PC-3 (cell line): ENCODE data around the gene XPR1. TPM values are rescaled to one million over a fixed set of nuclear protein-coding genes. Genes with fewer than 3 reads are reported as not detected.

Experiments
- ATAC-seq: fragments of 200-7000 bp; cut with Tn5 transposase; 2 replicates; pipeline ENCODE4 v1.9.1; 2020; ENCODE audit warnings: mild to moderate bottlenecking, moderate library complexity
- BruUV-seq: library from RNA; stranded (reverse); fragments of 400-500 nt; replicated peaks from 2 replicates; lab custom pipeline; 2021; lab: Mats Ljungman, UMichigan
- CTCF ChIA-PET: fragments of 300-600 bp; sonication (Branson Sonifier 250); formaldehyde crosslinking; loops from one replicate; lab custom pipeline; 2022; ENCODE audit warnings: antibody characterized with exemption; lab: Charles Lee
- POLR2A ChIA-PET: fragments of 300-600 bp; sonication (Branson Sonifier 250); formaldehyde crosslinking; loops from one replicate; lab custom pipeline; 2022; ENCODE audit warnings: antibody characterized with exemption; ENCODE audit not compliant: unreplicated experiment; lab: Charles Lee
- DNase-seq: peaks from one replicate; pipeline ENCODE4 v3.0.0-alpha.2; 2015
- H2AFZ ChIP-seq: fragments of 300-600 bp; sonication (generic); 2 replicates; pipeline ENCODE4 v1.6.0; 2016; ENCODE audit warnings: antibody characterized with exemption, low read length
- H3F3A ChIP-seq: fragments of 300-600 bp; sonication (generic); one replicate; pipeline ENCODE4 v1.6.0; 2017; ENCODE audit warnings: antibody characterized with exemption, low read length, control low read depth, mild to moderate bottlenecking; ENCODE audit not compliant: unreplicated experiment
- H3K27ac ChIP-seq: fragments of 300-600 bp; sonication (generic); 2 replicates; pipeline ENCODE4 v1.5.1; 2016; ENCODE audit warnings: mild to moderate bottlenecking, low read length
- H3K27me3 ChIP-seq: fragments of 300-600 bp; sonication (generic); 2 replicates; pipeline ENCODE4 v1.6.1; 2016; ENCODE audit warnings: low read length, mixed read lengths
- H3K36me3 ChIP-seq: fragments of 300-600 bp; sonication (generic); 2 replicates; pipeline ENCODE4 v1.6.1; 2016; ENCODE audit warnings: low read depth, mixed run types, low read length, mixed read lengths
- H3K4me1 ChIP-seq: fragments of 300-600 bp; sonication (generic); 2 replicates; pipeline ENCODE4 v1.5.1; 2016; ENCODE audit warnings: low read length; ENCODE audit not compliant: insufficient read depth
- H3K4me2 ChIP-seq: fragments of 300-600 bp; sonication (generic); 2 replicates; pipeline ENCODE4 v1.6.0; 2016; ENCODE audit warnings: low read length
- H3K4me3 ChIP-seq: fragments of 300-600 bp; sonication (generic); 2 replicates; pipeline ENCODE4 v1.5.1; 2016; ENCODE audit warnings: mild to moderate bottlenecking, low read length, mixed read lengths
- H3K79me2 ChIP-seq: fragments of 300-600 bp; sonication (generic); 2 replicates; pipeline ENCODE4 v1.6.1; 2017; ENCODE audit warnings: low read length, mixed read lengths
- H3K9ac ChIP-seq: fragments of 300-600 bp; sonication (generic); 2 replicates; pipeline ENCODE4 v1.6.0; 2016; ENCODE audit warnings: mild to moderate bottlenecking, low read length
- H3K9me2 ChIP-seq: fragments of 300-600 bp; sonication (generic); replicated peaks from 2 replicates; pipeline ENCODE4 v1.6.1; 2016; ENCODE audit warnings: mixed run types, low read length, mixed read lengths
- H3K9me3 ChIP-seq: fragments of 300-600 bp; sonication (generic); 2 replicates; pipeline ENCODE4 v1.6.1; 2016; ENCODE audit warnings: low read length, mixed read lengths
- H4K20me1 ChIP-seq: fragments of 300-600 bp; sonication (generic); 2 replicates; pipeline ENCODE4 v1.6.1; 2016; ENCODE audit warnings: low read length, mixed read lengths
- EZH2 ChIP-seq: fragments of 300-600 bp; sonication (generic); IDR thresholded peaks from one replicate; pipeline ENCODE4 v1.6.1; 2017; ENCODE audit warnings: antibody characterized with exemption, mild to moderate bottlenecking, low read length; ENCODE audit not compliant: unreplicated experiment
- EZH2phosphoT487 ChIP-seq: fragments of 300-600 bp; sonication (generic); IDR thresholded peaks from 2 replicates; pipeline ENCODE4 v1.6.1; 2018; ENCODE audit warnings: mild to moderate bottlenecking, antibody characterized with exemption, low read length, borderline replicate concordance
- intact Hi-C: fragments of 100-400 bp; cut with micrococcal nuclease; formaldehyde crosslinking; loops from 2 replicates; pipeline ENCODE4 v1.9.0; 2023
- total RNA-seq: library from RNA; depleted of rRNA; stranded (reverse); fragments of >200 nt; gene quantifications from 2 replicates; pipeline ENCODE4 v1.2.3, GENCODE V29; 2014
- TF ChIP-seq, protein P1 (sequence below): fragments of 300-600 bp; sonication (generic); conservative IDR thresholded peaks from 2 replicates; pipeline ENCODE4 v1.5.1; 2017; ENCODE audit warnings: antibody characterized with exemption, low read depth, mild to moderate bottlenecking, low read length

XPR1 gene
- total RNA-seq, 1 experiment from 2014 or later = 8.2 TPM

- Histone ChIP-seq H2AFZ (no peak overlapping the region), H3K27ac (peak overlapping the region; percentile 16; the same call in 1 of the 2 replicates), H3K79me2 (no peaks in the 10 kb centered on the region), H4K20me1 (no peaks in the 10 kb centered on the region), H3K9me2 (no peaks in the 10 kb centered on the region), H3K9ac (no peak overlapping the region), H3K9me3 (no peaks in the 10 kb centered on the region), H3K4me3 (no peak overlapping the region), H3F3A (no peaks in the 10 kb centered on the region), H3K36me3 (no peaks in the 10 kb centered on the region), H3K4me1 (peaks cover 13% of the 10 kb centered on the region), H3K4me2 (peak overlapping the region; percentile 67), H3K27me3 (no peaks in the 10 kb centered on the region)
- DNase-seq (peak; percentile 67), ATAC-seq (peak; percentile 84)
- BruUV-seq = no TSS peak
- ChIA-PET POLR2A (interaction anchor here (0.5 kb wide), 1 partner anchor 101 kb away, joined by 5 read pairs; no protein-coding TSS in a partner anchor), CTCF (no interaction called here)
- intact Hi-C loops = loop anchor here (5.0 kb wide), 2 partner anchors 35 to 275 kb away; no protein-coding TSS in a partner anchor
- TF ChIP-seq EZH2phosphoT487 = no peak
- no peak for TF ChIP-seq EZH2
- TF ChIP-seq, protein P1, sequence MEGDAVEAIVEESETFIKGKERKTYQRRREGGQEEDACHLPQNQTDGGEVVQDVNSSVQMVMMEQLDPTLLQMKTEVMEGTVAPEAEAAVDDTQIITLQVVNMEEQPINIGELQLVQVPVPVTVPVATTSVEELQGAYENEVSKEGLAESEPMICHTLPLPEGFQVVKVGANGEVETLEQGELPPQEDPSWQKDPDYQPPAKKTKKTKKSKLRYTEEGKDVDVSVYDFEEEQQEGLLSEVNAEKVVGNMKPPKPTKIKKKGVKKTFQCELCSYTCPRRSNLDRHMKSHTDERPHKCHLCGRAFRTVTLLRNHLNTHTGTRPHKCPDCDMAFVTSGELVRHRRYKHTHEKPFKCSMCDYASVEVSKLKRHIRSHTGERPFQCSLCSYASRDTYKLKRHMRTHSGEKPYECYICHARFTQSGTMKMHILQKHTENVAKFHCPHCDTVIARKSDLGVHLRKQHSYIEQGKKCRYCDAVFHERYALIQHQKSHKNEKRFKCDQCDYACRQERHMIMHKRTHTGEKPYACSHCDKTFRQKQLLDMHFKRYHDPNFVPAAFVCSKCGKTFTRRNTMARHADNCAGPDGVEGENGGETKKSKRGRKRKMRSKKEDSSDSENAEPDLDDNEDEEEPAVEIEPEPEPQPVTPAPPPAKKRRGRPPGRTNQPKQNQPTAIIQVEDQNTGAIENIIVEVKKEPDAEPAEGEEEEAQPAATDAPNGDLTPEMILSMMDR = no peak
These were observed 160.0 kb downstream of the XPR1 start for GRCh38 chr1:180791806-180792205.

- Histone ChIP-seq H3K4me1 (peaks cover 13% of the 10 kb centered on the region), H4K20me1 (no peaks in the 10 kb centered on the region), H3K79me2 (no peaks in the 10 kb centered on the region), H3K36me3 (no peaks in the 10 kb centered on the region), H3K9me2 (no peaks in the 10 kb centered on the region), H3F3A (no peaks in the 10 kb centered on the region), H3K27me3 (no peaks in the 10 kb centered on the region), H3K9me3 (no peaks in the 10 kb centered on the region), H3K4me2 (no peak overlapping the region), H2AFZ (no peak overlapping the region), H3K27ac (no peak overlapping the region), H3K4me3 (no peak overlapping the region), H3K9ac (no peak overlapping the region)
- CTCF ChIA-PET = no interaction called here
- intact Hi-C loops = loop anchor here (5.0 kb wide), 2 partner anchors 34 to 276 kb away; no protein-coding TSS in a partner anchor
- POLR2A ChIA-PET = no interaction called here
- no peak for DNase-seq
- no peak for ATAC-seq
- no peak for TF ChIP-seq EZH2phosphoT487
- TF ChIP-seq, protein P1 = no peak
- TF ChIP-seq EZH2 = no peak
- BruUV-seq = no TSS peak
These were observed 161.6 kb downstream of the XPR1 start for GRCh38 chr1:180793451-180793850.

GRCh38 chr1:180796897-180797640 is 165.2 kb downstream of the XPR1 start:
- no peaks in the 10 kb centered on the region for H3K9me2 ChIP-seq
- no peaks in the 10 kb centered on the region for H3K27me3 ChIP-seq
- no peaks in the 10 kb centered on the region for H3F3A ChIP-seq
- TF ChIP-seq, protein P1 = no peak
- TF ChIP-seq EZH2phosphoT487 = no peak
- TF ChIP-seq EZH2 = no peak
- H3K4me2 ChIP-seq = no peak overlapping the region
- no peak overlapping the region for H3K27ac ChIP-seq
- no peak overlapping the region for H3K9ac ChIP-seq
- no peaks in the 10 kb centered on the region for H3K79me2 ChIP-seq
- DNase-seq (no peak), ATAC-seq (no peak)
- H3K4me3 ChIP-seq = no peak overlapping the region
- H3K36me3 ChIP-seq = no peaks in the 10 kb centered on the region
- H2AFZ ChIP-seq = no peak overlapping the region
- H4K20me1 ChIP-seq = no peaks in the 10 kb centered on the region
- H3K4me1 ChIP-seq = peaks cover 9% of the 10 kb centered on the region
- ChIA-PET POLR2A (no interaction called here), CTCF (no interaction called here)
- no peaks in the 10 kb centered on the region for H3K9me3 ChIP-seq
- BruUV-seq = no TSS peak
- intact Hi-C loops = no loop called here
